Ascending aorta (tissue), 2 donors: ENCODE measurements around the gene PAPLN. TPM values are rescaled to one million over a fixed set of nuclear protein-coding genes. Genes with fewer than 3 reads are reported as not detected.

Experiments
- DNase-seq, 2 donors: peaks; one replicate each; pipeline ENCODE4 v3.0.0-alpha.2; 2019; ENCODE audit warnings: low spot score in 2 of 2
- H3K27ac ChIP-seq, 2 donors: fragments of 200-600 bp; sonication (generic); one replicate each; pipeline ENCODE4 v1.5.1; 2016 to 2017; ENCODE audit warnings: mild to moderate bottlenecking in 1 of 2
- H3K27me3 ChIP-seq: fragments of 200-600 bp; sonication (generic); one replicate; pipeline ENCODE4 v1.5.1; 2017
- H3K36me3 ChIP-seq, 2 donors: fragments of 200-600 bp; sonication (generic); one replicate each; pipeline ENCODE4 v1.5.1; 2016
- H3K4me1 ChIP-seq, 2 donors: fragments of 200-600 bp; sonication (generic); one replicate each; pipeline ENCODE4 v1.5.1; 2016 to 2017; ENCODE audit warnings: mild to moderate bottlenecking in 1 of 2
- H3K4me3 ChIP-seq, 2 donors: fragments of 200-600 bp; sonication (generic); one replicate each; pipeline ENCODE4 v1.5.1; 2016 to 2017; ENCODE audit warnings: mild to moderate bottlenecking in 1 of 2
- H3K9me3 ChIP-seq, 2 donors: fragments of 200-600 bp; sonication (generic); one replicate each; pipeline ENCODE4 v1.5.1; 2016
- intact Hi-C: fragments of 100-400 bp; cut with DNase I; formaldehyde crosslinking; loops from one replicate; pipeline ENCODE4 v1.15.1; 2023
- total RNA-seq: library from RNA; depleted of rRNA; stranded (reverse); fragments of >200 nt; gene quantifications from one replicate; pipeline ENCODE4 v1.1.0, GENCODE V29; 2016
- TF ChIP-seq, protein P1 (sequence below), 3 experiments: fragments of 200-600 bp in 2 of 3; fragments of 450-650 bp in 1 of 3; sonication (generic) in 2 of 3; IDR thresholded peaks; one replicate each; pipeline ENCODE4 v1.5.1; 2016 to 2019; ENCODE audit warnings: antibody characterized with exemption in 3 of 3, mild to moderate bottlenecking in 1 of 3, moderate library complexity in 1 of 3

Gene PAPLN
- total RNA-seq, 1 donor from 2014 or later = 4.9 TPM

DNA sequence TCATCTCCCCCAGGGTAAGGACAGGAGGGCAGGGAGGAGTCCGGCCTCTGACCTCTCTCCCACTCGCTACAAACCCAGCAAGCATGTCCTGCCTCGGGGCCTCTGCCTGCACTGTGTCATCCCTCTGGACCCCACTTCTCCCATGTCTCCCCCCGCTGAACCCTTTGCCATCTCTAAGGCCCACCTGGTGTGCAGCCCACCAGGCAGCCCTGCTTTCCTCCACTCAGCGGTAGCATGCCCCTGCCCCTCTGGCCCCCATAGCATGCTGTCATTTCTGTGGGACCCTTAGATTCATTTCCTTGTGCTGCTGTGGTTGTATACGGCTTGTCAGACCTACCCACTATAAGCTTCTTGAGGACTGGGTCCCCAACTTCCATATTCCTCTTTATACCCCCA lies 17.7 kb downstream of the PAPLN start:
- Histone ChIP-seq H3K36me3 (no peaks in the 10 kb centered on the region), H3K4me1 (no peaks in the 10 kb centered on the region), H3K27me3 (no peaks in the 10 kb centered on the region), H3K9me3 (no peaks in the 10 kb centered on the region), H3K4me3 (no peak overlapping the region), H3K27ac (no peak overlapping the region)
- DNase-seq = no peak
- TF ChIP-seq, protein P1, sequence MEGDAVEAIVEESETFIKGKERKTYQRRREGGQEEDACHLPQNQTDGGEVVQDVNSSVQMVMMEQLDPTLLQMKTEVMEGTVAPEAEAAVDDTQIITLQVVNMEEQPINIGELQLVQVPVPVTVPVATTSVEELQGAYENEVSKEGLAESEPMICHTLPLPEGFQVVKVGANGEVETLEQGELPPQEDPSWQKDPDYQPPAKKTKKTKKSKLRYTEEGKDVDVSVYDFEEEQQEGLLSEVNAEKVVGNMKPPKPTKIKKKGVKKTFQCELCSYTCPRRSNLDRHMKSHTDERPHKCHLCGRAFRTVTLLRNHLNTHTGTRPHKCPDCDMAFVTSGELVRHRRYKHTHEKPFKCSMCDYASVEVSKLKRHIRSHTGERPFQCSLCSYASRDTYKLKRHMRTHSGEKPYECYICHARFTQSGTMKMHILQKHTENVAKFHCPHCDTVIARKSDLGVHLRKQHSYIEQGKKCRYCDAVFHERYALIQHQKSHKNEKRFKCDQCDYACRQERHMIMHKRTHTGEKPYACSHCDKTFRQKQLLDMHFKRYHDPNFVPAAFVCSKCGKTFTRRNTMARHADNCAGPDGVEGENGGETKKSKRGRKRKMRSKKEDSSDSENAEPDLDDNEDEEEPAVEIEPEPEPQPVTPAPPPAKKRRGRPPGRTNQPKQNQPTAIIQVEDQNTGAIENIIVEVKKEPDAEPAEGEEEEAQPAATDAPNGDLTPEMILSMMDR (IDR thresholded peaks at IDR 0.05) = no peak
- intact Hi-C loops = no loop called here

DNA sequence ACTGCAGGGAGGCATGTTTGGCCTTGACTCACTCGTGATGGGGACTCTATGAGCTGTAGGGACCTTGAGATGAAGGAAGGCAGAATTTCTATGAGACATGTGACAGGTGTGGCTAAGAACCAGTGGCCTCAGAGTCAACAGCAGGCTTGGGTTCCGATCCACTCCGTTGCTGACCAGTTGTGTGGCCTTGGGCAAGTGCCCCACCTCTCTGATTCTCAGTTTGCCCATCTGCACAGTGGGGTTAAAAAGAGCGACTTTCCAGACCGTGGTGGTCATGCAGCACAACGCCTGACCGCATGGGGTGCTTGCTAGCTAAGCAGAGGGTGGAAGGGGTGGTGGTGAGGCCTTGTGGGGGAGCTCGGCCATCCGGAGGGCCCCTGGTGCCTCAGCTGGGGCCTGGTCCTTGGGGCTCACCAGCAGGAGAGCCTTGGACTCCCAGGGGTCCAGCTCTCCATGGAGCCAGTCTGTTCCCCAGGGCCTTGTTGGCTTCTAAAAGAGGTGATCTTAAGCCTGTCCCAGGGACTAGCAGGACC lies 18.5 kb downstream of the PAPLN start:
- TF ChIP-seq, protein P1 (IDR thresholded peaks at IDR 0.05) = no peak
- H3K27me3 ChIP-seq = no peaks in the 10 kb centered on the region
- H3K36me3 ChIP-seq = no peaks in the 10 kb centered on the region
- H3K4me1 ChIP-seq = no peaks in the 10 kb centered on the region
- no peak for DNase-seq
- no peaks in the 10 kb centered on the region for H3K9me3 ChIP-seq
- H3K4me3 ChIP-seq = no peak overlapping the region
- intact Hi-C loops = no loop called here
- H3K27ac ChIP-seq = no peak overlapping the region

DNA sequence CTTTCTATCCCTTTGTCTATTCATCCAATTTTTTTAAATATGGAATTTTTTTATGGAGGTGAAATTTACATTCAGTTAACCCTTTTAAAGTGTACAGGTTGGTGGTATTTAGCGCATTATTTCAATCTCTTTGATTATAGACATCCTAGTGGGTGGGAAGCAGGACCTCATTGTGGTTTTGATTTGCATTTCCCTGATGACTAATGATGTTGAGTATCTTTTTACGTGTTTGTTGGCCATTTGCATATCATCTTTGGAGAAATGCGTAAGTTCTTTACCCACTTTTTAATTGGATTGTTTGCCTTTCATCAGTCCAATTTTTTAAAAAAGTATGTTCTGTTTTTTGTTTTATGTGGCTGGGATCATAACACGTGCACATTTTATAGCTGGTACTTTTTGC lies 20.8 kb downstream of the PAPLN start:
- Histone ChIP-seq H3K4me1 (no peaks in the 10 kb centered on the region), H3K27me3 (no peaks in the 10 kb centered on the region), H3K9me3 (no peaks in the 10 kb centered on the region), H3K27ac (no peak overlapping the region), H3K4me3 (no peak overlapping the region), H3K36me3 (no peaks in the 10 kb centered on the region)
- TF ChIP-seq, protein P1 (IDR thresholded peaks at IDR 0.05) = no peak
- DNase-seq = no peak
- intact Hi-C loops = no loop called here

DNA sequence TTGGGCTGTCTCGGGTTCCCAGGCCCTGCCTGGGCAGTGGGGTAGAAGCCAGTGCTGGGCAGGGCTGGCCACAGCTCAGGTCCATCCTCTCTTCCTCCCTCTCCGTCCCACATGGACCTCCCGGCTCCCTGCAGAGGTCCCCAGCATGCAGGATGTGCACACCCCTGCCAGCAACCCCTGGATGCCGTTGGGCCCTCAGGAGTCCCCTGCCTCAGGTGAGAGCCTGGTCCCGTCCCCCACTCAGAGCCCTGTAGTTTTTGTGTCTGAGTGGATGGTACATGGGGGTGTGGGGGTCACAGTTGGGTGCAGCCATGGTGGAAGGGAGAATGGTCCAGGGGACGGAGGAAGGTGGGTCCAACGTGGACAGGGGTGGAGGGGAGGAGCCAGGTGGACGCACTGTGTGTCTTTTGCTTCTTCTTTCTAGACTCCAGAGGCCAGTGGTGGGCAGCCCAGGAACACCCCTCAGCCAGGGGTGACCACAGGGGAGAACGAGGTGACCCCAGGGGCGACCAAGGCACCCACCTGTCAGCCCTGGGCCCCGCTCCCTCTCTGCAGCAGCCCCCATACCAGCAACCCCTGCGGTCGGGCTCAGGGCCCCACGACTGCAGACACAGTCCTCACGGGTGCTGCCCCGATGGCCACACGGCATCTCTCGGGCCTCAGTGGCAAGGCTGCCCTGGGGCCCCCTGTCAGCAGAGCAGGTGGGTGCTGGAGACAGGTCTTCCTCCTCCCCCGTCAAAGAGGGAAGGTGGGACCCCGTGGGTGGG lies 21.7 kb downstream of the PAPLN start:
- H3K4me3 ChIP-seq = no peak overlapping the region
- H3K36me3 ChIP-seq = no peaks in the 10 kb centered on the region
- no peaks in the 10 kb centered on the region for H3K4me1 ChIP-seq
- no peaks in the 10 kb centered on the region for H3K27me3 ChIP-seq
- no peak overlapping the region for H3K27ac ChIP-seq
- TF ChIP-seq, protein P1 (IDR thresholded peaks at IDR 0.05) = no peak
- DNase-seq = no peak
- H3K9me3 ChIP-seq = no peaks in the 10 kb centered on the region
- intact Hi-C loops = no loop called here

DNA sequence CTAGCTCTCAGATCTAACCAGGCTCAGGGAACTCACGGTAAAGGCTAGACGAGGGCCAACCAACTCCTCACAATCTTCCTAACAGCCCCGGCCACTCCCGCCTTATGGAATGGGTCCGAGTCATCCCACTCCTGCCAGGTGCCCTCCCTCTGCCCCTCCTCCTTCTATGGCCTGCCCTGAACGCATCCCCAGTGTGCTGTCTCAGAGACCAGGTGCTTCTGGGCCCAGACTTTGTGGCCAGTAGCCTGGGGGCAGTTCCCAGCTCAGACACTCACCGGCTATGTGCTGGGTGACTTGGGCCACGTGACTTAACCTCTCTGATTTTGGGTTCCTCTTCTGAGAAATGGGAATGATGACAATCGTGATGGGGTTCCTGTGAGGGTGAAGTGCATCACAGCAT lies 22.5 kb downstream of the PAPLN start:
- intact Hi-C loops = no loop called here
- peak in 1 of 2 donors; percentile 44 for DNase-seq

More for the DNA sequence above, 22.5 kb downstream of the PAPLN start:
- Histone ChIP-seq H3K4me3 (no peak overlapping the region), H3K27ac (no peak overlapping the region), H3K9me3 (no peaks in the 10 kb centered on the region), H3K27me3 (no peaks in the 10 kb centered on the region), H3K36me3 (no peaks in the 10 kb centered on the region), H3K4me1 (no peaks in the 10 kb centered on the region)
- TF ChIP-seq, protein P1 (IDR thresholded peaks at IDR 0.05) = no peak
